ENCODE data around the gene MAP4K3. TPM values are rescaled to one million over a fixed set of nuclear protein-coding genes. Genes with fewer than 3 reads are reported as not detected.
"Not testable (repeated sequence)": the region's sequence is repeated elsewhere in the genome, so short reads cannot be mapped to it uniquely, and the experiment has no call there.

MAP4K3 gene
- total RNA-seq, 1 experiment from 2014 or later, result 73.1 TPM

GRCh38 chr2:39386064-39386463 is 51.0 kb downstream of the MAP4K3 start:
- in situ Hi-C loops (cut with HindIII; ENCODE audit: low pct_unique_long_range_greater_than_20kb, low sequenced_read_pairs), result no loop called here
- no peak for DNase-seq (ENCODE audit: low read depth, low spot score)

DNA sequence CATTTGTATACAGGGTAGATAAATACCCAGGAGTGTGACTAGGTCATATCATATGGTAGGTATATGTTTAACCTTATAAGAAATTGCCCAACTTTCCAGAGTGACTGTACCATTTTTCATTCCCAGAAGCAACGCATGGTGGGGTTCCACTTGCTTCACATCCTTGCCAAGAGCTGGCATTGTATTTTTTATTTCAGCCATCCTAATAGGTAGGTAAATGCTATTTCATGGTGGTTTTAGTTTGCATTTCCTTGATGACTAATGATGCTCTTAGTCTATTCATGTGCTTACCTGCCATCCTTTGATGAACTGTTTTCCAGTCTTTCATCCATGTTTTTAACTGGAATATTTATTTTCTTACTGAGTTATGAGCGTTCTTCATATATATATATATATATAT is 51.9 kb downstream of the MAP4K3 start:
- no peak for DNase-seq (ENCODE audit: low read depth, low spot score)
- in situ Hi-C loops (cut with HindIII; ENCODE audit: low pct_unique_long_range_greater_than_20kb, low sequenced_read_pairs), result no loop called here

DNA sequence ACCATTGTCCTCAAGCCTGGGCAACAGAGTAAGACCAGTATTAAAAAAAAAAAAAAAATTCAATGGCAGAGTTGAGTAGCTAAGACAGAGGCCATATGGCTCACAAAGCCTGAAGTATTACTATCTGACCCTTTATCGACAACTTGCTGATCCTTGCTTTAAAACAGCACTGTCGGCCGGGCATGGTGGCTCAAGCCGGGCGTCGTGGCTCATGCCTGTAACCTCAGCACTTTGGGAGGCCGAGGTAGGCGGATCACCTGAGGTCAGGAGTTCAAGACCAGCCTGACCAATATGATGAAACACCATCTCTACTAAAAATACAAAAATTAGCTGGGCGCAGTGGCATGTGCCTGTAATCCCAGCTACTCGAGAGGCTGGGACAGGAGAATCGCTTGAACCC is 53.0 kb downstream of the MAP4K3 start:
- in situ Hi-C loops (cut with HindIII; ENCODE audit: low pct_unique_long_range_greater_than_20kb, low sequenced_read_pairs); DNase-seq (ENCODE audit: low read depth, low spot score): not testable (repeated sequence)

DNA sequence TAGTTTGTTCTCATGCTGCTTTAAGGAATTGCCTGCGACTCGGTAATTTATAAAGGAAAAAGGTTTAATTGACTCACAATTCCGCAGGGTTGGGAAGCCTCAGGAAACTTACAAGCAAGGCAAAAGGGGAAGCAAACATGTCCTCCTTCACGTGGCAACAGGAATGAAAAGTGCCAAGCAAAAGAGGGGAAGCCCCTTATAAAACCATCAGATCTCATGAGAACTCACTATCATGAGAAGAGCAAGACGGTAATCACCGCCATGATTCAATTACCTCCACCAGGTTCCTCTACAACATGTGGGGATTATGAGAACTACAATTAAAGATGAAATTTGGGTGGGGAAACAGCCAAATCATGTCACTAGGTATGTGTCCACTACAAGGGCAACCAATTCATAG is 53.9 kb downstream of the MAP4K3 start:
- in situ Hi-C loops (cut with HindIII; ENCODE audit: low pct_unique_long_range_greater_than_20kb, low sequenced_read_pairs), result no loop called here

GRCh38 chr2:39381653-39382052 is 55.4 kb downstream of the MAP4K3 start:
- no peak for DNase-seq (ENCODE audit: low read depth, low spot score)
- in situ Hi-C loops (cut with HindIII; ENCODE audit: low pct_unique_long_range_greater_than_20kb, low sequenced_read_pairs), result no loop called here

More for the DNA sequence above, 53.9 kb downstream of the MAP4K3 start:
- DNase-seq (ENCODE audit: low read depth, low spot score), result no peak

DNA sequence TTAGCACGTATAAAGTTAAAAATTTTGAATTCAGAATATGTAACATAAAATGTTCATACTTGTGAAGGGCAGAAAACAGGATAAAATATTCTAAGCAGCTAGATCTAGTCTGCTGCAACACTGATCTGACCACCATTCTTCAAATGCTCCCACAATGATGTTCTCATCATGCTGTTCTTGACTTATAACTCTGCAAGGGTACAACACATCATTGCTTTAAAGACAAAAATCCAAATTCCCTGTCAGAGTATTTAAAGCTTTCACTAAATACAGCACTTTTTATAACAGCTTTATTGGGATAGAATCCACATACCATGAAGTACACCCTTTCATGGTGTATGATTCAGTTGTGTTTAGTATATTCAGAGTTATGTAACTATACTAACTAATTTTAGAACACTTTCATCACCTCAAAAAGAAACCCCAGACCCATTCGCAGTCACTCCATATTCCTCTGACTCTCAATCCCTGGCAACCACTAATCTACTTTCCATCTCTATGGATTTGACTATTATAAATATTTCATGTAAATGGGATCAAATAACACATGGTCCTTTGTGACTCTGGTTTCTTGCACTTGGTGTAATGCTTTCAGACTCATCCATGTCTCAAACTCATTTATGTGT is 56.4 kb downstream of the MAP4K3 start:
- in situ Hi-C loops (cut with HindIII; ENCODE audit: low pct_unique_long_range_greater_than_20kb, low sequenced_read_pairs), result no loop called here
- DNase-seq (ENCODE audit: low read depth, low spot score), result peak; percentile 17

DNA sequence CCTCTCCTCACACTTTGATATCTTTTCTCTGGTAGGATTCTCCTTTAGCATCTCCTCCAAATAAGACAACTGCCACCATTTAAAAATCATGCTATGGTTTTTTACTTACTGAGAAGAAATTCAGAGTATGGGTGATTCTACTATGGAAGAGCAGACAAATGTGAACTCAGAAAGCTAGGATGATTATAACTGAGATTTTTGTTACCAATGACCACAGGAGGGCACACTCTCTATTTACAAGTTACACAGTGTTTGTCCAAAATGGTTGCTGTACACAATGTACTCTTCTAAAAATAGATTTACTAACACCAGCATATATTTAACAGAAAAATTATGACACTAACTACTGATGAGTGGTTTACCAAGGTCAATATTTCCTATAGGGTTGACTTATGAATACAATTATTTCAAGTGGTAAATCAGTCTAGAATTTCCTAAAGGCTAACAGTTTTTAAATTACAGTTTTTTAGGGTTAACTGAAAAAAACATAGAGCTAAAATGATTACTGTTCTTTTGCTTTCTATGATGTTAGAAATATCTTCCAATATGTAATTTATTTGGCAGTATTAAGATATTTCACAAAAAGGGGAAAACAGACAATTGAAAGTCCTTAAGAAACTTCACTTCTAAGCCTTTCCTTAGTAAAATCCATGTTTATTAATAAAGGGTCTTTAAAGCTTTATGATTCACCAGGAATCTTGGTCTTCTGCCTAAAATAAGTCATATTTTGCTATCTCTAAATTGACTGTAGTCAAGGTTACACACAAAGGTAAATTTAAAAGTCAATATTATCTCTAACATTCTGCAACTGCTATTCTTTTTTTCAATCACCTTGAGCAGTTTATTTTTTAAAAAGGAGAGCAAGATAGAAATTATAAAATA is 57.2 kb downstream of the MAP4K3 start:
- peak; percentile 86 for DNase-seq (ENCODE audit: low read depth, low spot score)
- in situ Hi-C loops (cut with HindIII; ENCODE audit: low pct_unique_long_range_greater_than_20kb, low sequenced_read_pairs), result no loop called here

DNA sequence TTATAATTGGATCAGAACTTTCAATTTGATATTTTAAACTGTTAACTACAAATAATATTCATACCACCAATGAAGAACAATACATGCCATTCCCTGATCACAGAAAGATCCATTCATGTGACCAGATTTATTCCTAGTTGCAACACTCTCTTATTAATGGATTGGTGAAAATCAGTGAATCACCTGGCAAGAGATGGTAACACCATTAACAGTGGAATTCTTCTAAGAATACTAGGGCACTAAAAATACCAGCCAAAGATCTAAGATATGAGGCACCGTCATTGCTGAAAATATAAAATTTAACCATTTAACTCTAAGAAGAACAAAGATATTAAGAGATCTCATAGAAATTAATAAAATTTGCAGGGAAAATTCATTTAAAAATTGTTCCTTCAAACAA is 58.1 kb downstream of the MAP4K3 start:
- in situ Hi-C loops (cut with HindIII; ENCODE audit: low pct_unique_long_range_greater_than_20kb, low sequenced_read_pairs), result no loop called here
- no peak for DNase-seq (ENCODE audit: low read depth, low spot score)

DNA sequence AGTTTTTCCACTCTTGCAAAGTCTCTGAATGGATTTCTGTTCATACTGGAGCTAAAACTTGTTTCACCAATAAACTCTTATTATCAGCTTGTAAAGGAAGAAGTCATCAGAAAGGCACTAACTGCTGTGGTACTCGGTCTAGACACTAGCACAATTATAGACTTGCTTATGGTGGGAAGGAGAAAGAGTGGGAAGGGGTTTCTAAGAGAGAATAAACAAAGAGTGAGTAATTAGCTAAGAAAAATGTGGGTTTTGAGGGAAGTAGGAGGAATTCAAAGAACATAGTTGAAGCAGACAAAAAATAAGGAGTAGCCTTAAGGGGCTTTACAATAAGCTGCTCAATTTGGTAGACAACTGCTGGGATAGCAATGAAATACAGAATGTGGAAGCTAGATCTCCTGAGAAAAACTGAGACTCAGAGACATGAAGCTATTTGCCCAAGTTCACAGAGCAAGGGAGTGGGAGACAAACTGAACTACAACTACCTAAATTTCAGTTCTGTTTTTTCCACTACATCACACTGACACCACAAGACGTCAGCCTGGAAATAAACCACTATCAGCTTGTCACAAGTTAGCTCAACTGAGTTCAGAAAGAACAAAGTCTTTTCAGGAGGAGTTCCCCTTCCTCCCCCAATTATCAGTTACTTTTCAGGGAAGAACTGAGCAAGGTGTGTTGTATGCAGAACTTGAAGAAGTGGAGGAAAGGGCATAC is 59.7 kb downstream of the MAP4K3 start:
- in situ Hi-C loops (cut with HindIII; ENCODE audit: low pct_unique_long_range_greater_than_20kb, low sequenced_read_pairs), result no loop called here
- peak; percentile 74 for DNase-seq (ENCODE audit: low read depth, low spot score)

- DNase-seq (ENCODE audit: low read depth, low spot score), result no peak
- in situ Hi-C loops (cut with HindIII; ENCODE audit: low pct_unique_long_range_greater_than_20kb, low sequenced_read_pairs), result no loop called here
These were observed 61.2 kb downstream of the MAP4K3 start for GRCh38 chr2:39375917-39376316.

- in situ Hi-C loops (cut with HindIII; ENCODE audit: low pct_unique_long_range_greater_than_20kb, low sequenced_read_pairs), result no loop called here
- DNase-seq (ENCODE audit: low read depth, low spot score), result no peak
These were observed 63.8 kb downstream of the MAP4K3 start for GRCh38 chr2:39373181-39373802.

- in situ Hi-C loops (cut with HindIII; ENCODE audit: low pct_unique_long_range_greater_than_20kb, low sequenced_read_pairs), result no loop called here
- peak; percentile 67 for DNase-seq (ENCODE audit: low read depth, low spot score)
These were observed 67.0 kb downstream of the MAP4K3 start for GRCh38 chr2:39370101-39370500.

DNA sequence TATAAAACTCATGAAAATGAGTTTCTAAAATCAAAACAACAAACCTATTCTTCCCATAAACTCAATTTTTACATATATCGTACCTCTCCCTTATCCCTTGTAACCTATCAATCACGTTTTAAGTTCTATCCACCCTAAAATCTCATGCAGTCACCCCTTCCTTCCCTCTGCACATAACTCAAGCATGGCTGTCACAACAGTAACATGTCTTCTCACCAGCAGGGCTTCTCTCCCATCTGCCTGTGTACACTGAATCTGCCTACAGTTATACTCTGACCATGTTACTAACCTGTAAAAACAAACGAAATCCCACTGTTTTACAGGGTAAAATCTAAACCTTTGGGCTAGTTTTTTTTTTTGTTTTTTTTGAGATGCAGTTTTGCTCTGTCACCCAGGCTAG is 68.2 kb downstream of the MAP4K3 start:
- in situ Hi-C loops (cut with HindIII; ENCODE audit: low pct_unique_long_range_greater_than_20kb, low sequenced_read_pairs), result no loop called here
- DNase-seq (ENCODE audit: low read depth, low spot score), result no peak

DNA sequence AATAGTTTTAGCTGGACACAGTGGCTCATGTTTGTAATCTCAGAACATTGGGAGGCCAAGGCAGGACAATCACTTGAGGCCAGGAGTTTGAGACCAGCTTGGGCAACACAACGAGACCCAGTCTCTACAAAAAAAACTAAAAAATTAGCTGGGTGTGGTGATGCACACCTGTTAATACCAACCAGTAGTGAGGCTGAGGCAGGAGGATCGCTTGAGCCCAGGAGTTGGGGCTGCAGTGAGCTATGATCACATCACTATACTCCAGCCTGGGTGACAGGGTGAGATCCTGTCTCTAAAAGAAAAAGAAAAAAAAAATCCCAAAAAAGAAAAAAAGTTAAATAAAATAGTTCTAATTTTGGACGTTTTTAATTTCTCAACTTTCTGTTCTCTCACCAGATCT is 68.7 kb downstream of the MAP4K3 start:
- no peak for DNase-seq (ENCODE audit: low read depth, low spot score)
- in situ Hi-C loops (cut with HindIII; ENCODE audit: low pct_unique_long_range_greater_than_20kb, low sequenced_read_pairs), result no loop called here

- in situ Hi-C loops (cut with HindIII; ENCODE audit: low pct_unique_long_range_greater_than_20kb, low sequenced_read_pairs), result no loop called here
- DNase-seq (ENCODE audit: low read depth, low spot score), result no peak
These were observed 74.5 kb downstream of the MAP4K3 start for GRCh38 chr2:39362595-39362994.

- in situ Hi-C loops (cut with HindIII; ENCODE audit: low pct_unique_long_range_greater_than_20kb, low sequenced_read_pairs), result no loop called here
- no peak for DNase-seq (ENCODE audit: low read depth, low spot score)
These were observed 75.6 kb downstream of the MAP4K3 start for GRCh38 chr2:39361511-39361910.

- in situ Hi-C loops (cut with HindIII; ENCODE audit: low pct_unique_long_range_greater_than_20kb, low sequenced_read_pairs); DNase-seq (ENCODE audit: low read depth, low spot score): not testable (repeated sequence)
These were observed 76.7 kb downstream of the MAP4K3 start for GRCh38 chr2:39360342-39360741.

- in situ Hi-C loops (cut with HindIII; ENCODE audit: low pct_unique_long_range_greater_than_20kb, low sequenced_read_pairs), result no loop called here
These were observed 77.5 kb downstream of the MAP4K3 start for GRCh38 chr2:39359453-39360038.

More at GRCh38 chr2:39359453-39360038, 77.5 kb downstream of the MAP4K3 start:
- no peak for DNase-seq (ENCODE audit: low read depth, low spot score)

All from SK-MEL-5 (cell line).